ENCODE data around the gene SOD1.

Gene SOD1

DNA sequence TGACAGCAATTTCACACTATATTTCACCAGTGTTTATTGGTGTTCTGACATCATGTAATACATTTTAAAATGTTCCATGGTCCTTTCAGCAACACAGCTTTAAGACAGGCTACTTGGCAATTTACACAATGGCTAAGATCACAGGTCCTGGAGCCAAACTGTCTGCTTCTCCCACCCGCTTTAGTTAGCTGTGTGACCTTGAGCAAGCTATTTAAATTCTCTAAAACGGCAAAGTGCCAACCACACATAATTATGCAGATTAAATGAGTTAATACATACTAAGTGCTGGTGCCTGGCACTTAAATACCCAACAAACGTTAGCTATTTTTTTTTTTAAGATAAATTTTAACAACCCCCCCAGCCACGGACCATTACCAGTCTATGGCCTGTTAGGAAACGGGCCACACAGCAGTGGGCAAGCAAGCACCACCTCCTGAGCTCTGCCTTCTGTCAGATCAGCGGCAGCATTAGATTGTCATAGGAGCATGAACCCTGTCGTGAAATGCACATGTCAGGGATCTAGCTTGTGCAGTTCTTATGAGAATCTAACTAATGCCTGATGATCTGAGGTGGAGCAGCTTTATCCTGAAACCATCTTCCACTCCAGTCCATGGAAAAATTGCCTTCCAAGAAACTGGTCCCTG, 26.9 kb downstream of the SOD1 start:
- Histone ChIP-seq H3K4me1 (no peaks in the 10 kb centered on the region), H3K9me3 (no peaks in the 10 kb centered on the region), H3K27me3 (no peaks in the 10 kb centered on the region), H3K36me3 (peaks cover 72 to 96% (median 93%) of the 10 kb centered on the region in 3 donors), H3K27ac (no peak overlapping the region), H3K4me3 (no peak overlapping the region)
- DNase-seq: no peak
- intact Hi-C loops (cut with DNase I; ENCODE audit: low total_unique reads): no loop called here
- TF ChIP-seq, protein P1, sequence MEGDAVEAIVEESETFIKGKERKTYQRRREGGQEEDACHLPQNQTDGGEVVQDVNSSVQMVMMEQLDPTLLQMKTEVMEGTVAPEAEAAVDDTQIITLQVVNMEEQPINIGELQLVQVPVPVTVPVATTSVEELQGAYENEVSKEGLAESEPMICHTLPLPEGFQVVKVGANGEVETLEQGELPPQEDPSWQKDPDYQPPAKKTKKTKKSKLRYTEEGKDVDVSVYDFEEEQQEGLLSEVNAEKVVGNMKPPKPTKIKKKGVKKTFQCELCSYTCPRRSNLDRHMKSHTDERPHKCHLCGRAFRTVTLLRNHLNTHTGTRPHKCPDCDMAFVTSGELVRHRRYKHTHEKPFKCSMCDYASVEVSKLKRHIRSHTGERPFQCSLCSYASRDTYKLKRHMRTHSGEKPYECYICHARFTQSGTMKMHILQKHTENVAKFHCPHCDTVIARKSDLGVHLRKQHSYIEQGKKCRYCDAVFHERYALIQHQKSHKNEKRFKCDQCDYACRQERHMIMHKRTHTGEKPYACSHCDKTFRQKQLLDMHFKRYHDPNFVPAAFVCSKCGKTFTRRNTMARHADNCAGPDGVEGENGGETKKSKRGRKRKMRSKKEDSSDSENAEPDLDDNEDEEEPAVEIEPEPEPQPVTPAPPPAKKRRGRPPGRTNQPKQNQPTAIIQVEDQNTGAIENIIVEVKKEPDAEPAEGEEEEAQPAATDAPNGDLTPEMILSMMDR (IDR thresholded peaks at IDR 0.05): no peak

DNA sequence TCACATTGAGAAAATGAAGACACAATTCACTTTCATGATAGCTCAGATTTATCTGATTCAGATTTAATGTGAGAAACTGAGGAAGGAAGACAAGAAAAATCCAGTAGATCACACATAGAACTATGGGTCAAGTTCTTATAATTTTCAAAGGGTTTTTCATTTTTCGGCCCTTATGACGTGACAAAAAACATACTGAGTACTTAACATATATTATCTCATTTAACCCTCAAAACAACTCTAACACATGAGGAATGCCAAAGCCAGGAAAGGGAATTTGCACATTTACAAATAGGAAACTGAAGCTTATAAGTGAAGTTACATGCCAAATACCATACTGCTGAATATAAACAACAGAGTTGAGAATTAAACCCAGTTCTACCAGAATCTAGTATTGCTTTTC, 27.6 kb downstream of the SOD1 start:
- intact Hi-C loops (cut with DNase I; ENCODE audit: low total_unique reads): no loop called here
- DNase-seq: no peak
- TF ChIP-seq, protein P1 (IDR thresholded peaks at IDR 0.05): no peak
- H3K27me3 ChIP-seq: no peaks in the 10 kb centered on the region
- H3K9me3 ChIP-seq: no peaks in the 10 kb centered on the region
- H3K27ac ChIP-seq: no peak overlapping the region
- peaks cover 79 to 100% (median 93%) of the 10 kb centered on the region in 3 donors for H3K36me3 ChIP-seq
- no peaks in the 10 kb centered on the region for H3K4me1 ChIP-seq
- no peak overlapping the region for H3K4me3 ChIP-seq

DNA sequence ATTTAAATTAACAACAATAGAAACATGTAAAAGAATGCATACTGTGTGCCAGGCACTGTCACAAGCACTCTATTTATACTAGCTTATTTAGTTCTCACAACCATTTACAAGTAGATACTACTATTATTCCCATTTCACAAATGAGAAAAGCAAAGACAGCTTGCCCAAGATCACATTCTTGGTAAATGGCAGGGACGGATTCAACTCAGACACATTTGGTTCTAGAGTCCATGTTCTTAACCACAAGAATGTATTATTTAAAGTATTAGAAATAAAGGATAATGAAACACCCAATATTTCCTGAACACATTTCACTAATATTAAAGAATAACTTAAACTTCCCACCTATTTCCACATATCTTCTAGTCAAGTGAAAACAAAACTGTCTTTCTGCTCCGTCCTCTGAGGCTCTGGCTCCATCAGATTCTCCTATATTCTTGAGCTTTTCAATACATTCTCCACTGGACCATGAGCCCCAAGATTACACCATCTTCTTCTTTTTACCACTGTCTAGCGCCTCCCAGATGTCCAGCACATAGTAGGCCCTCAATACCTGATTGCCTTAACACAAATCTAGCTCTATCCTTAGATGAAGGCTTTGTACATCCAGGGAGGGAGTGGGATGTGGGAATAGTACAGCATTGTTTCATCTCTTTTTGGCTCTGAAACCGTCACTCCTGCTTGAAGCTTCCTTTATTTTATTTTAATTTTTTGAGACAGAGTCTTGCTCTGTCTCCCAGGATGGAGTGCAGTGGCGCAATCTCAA, 29.3 kb downstream of the SOD1 start:
- H3K9me3 ChIP-seq: no peaks in the 10 kb centered on the region
- no peak overlapping the region for H3K27ac ChIP-seq
- TF ChIP-seq, protein P1 (IDR thresholded peaks at IDR 0.05): no peak
- H3K4me3 ChIP-seq: no peak overlapping the region
- H3K27me3 ChIP-seq: no peaks in the 10 kb centered on the region
- no peaks in the 10 kb centered on the region for H3K4me1 ChIP-seq
- intact Hi-C loops (cut with DNase I; ENCODE audit: low total_unique reads): no loop called here
- peaks cover 90 to 99% (median 92%) of the 10 kb centered on the region in 3 donors for H3K36me3 ChIP-seq
- DNase-seq: no peak

DNA sequence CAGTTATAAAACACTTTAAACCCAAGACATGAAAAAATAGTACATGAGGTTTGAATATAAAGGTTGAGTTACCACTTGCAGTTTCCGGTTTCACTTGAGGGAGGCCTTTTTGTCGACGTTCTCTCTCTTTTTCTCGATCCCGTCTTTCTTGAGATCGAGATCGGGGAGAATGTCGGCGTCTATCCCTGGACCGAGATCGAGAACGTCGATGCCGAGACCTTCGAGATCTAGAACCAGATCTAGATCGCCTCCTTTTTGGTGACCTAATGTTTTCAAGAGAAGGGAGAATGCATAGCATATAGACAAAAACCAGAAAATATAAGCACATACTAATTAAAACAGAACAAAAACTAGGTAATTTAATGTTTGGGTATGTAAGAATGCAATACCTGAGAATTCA, 33.7 kb downstream of the SOD1 start:
- DNase-seq: no peak
- intact Hi-C loops (cut with DNase I; ENCODE audit: low total_unique reads): no loop called here
- Histone ChIP-seq H3K4me3 (no peak overlapping the region), H3K27me3 (no peaks in the 10 kb centered on the region), H3K9me3 (no peaks in the 10 kb centered on the region), H3K4me1 (no peaks in the 10 kb centered on the region), H3K36me3 (peaks cover 66 to 94% (median 81%) of the 10 kb centered on the region in 3 donors), H3K27ac (no peak overlapping the region)
- TF ChIP-seq, protein P1 (IDR thresholded peaks at IDR 0.05): no peak

DNA sequence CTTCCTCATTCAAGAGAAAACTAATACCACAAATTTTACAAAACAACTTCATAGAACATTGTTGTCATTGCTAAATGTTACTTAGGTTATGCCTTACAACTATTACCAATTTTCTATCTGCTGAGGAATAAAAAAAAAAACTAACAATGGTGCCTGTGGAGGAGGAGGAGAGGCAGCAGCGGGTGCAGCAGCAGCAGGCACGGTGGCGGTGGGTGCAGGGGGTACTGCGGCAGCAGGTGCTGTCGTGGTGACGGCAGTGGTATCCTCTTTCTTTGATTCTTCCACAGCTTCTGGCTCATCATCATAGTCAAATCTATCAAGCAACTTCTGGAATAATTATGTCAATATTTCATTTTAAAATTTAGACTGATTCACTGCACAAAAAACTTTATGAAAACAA, 36.9 kb downstream of the SOD1 start:
- Histone ChIP-seq H3K4me1 (no peaks in the 10 kb centered on the region), H3K9me3 (no peaks in the 10 kb centered on the region), H3K36me3 (peaks cover 50 to 88% (median 71%) of the 10 kb centered on the region in 3 donors), H3K4me3 (no peak overlapping the region), H3K27me3 (no peaks in the 10 kb centered on the region), H3K27ac (no peak overlapping the region)
- intact Hi-C loops (cut with DNase I; ENCODE audit: low total_unique reads): no loop called here
- TF ChIP-seq, protein P1 (IDR thresholded peaks at IDR 0.05): no peak
- DNase-seq: no peak
